HepG2 (cell line): ENCODE measurements around the gene PALM. TPM values are rescaled to one million over a fixed set of nuclear protein-coding genes. Genes with fewer than 3 reads are reported as not detected.

ENCODE experiments used
- AGO2 ChIP-seq: fragments of 200-400 bp; formaldehyde crosslinking; optimal IDR thresholded peaks from 2 replicates; pipeline ENCODE3; 2017; ENCODE audit warnings: mild to moderate bottlenecking, low read depth, low read length, moderate library complexity
- BORCS8-MEF2B ChIP-seq: sonication (generic); formaldehyde crosslinking; IDR thresholded peaks from 2 replicates; pipeline ENCODE4 v1.8.0; 2022; ENCODE audit warnings: mild to moderate bottlenecking, missing genetic modification reagents
- DRAP1 ChIP-seq: IDR thresholded peaks from 2 replicates; pipeline ENCODE4 v1.6.1; 2016; ENCODE audit warnings: missing genetic modification reagents, missing compliant biosample characterization
- FIP1L1 ChIP-seq: fragments of 200-400 bp; formaldehyde crosslinking; IDR thresholded peaks from 2 replicates; pipeline ENCODE4 v1.6.1; 2018; ENCODE audit warnings: low read depth, mild to moderate bottlenecking, low read length, moderate library complexity, borderline replicate concordance; ENCODE audit not compliant: insufficient read depth
- FOXJ3 ChIP-seq: sonication (generic); formaldehyde crosslinking; IDR thresholded peaks from 2 replicates; pipeline ENCODE4 v1.4.0; 2020; ENCODE audit warnings: missing genetic modification reagents, mild to moderate bottlenecking, borderline replicate concordance
- HCFC1 ChIP-seq: fragments of 150-350 bp; IDR thresholded peaks from 2 replicates; pipeline ENCODE4 v1.6.1; 2014; ENCODE audit warnings: low read depth, low read length
- HNF4G ChIP-seq, 2 experiments: sonication (generic) in 1 of 2; formaldehyde crosslinking in 1 of 2; IDR thresholded peaks; 2 replicates each; pipeline versions ENCODE4 v1.4.0 to v1.6.1; 2011 to 2020; ENCODE audit warnings: borderline replicate concordance in 2 of 2, low read depth in 2 of 2, mild to moderate bottlenecking in 2 of 2, low read length in 1 of 2, missing genetic modification reagents in 1 of 2, moderate library complexity in 1 of 2
- MAZ ChIP-seq, 2 experiments: sonication (generic) in 1 of 2; formaldehyde crosslinking in 1 of 2; IDR thresholded peaks; 2 replicates each; pipeline versions ENCODE4 v1.5.0 to v1.6.1; 2012 to 2020; ENCODE audit warnings: low read depth in 2 of 2, mild to moderate bottlenecking in 2 of 2, borderline replicate concordance in 1 of 2, improper control_type of control experiment in 1 of 2, low read length in 1 of 2, missing genetic modification reagents in 1 of 2, moderate library complexity in 1 of 2
- NR2F1 ChIP-seq, 2 experiments: fragments of 450-650 bp in 1 of 2; formaldehyde crosslinking in 1 of 2; IDR thresholded peaks; 2 replicates each; pipeline versions ENCODE4 v1.5.0 to v1.6.1; 2016 to 2020; ENCODE audit warnings: mild to moderate bottlenecking in 1 of 2, missing compliant biosample characterization in 1 of 2, missing genetic modification reagents in 1 of 2, moderate library complexity in 1 of 2
- RARA ChIP-seq: IDR thresholded peaks from 2 replicates; pipeline ENCODE4 v1.6.1; 2016; ENCODE audit warnings: missing genetic modification reagents, missing compliant biosample characterization
- SIN3B ChIP-seq: fragments of 150-350 bp; IDR thresholded peaks from 2 replicates; pipeline ENCODE4 v1.6.1; 2014; ENCODE audit warnings: low read length
- SOX6 ChIP-seq, 2 experiments: fragments of 450-650 bp in 1 of 2; sonication (generic) in 1 of 2; formaldehyde crosslinking in 1 of 2; IDR thresholded peaks; 2 replicates each; pipeline versions ENCODE4 v1.4.0 to v1.6.1; 2017 to 2020; ENCODE audit warnings: antibody characterized with exemption in 1 of 2, mild to moderate bottlenecking in 1 of 2, missing genetic modification reagents in 1 of 2
- SPEN ChIP-seq: sonication (generic); formaldehyde crosslinking; IDR thresholded peaks from 2 replicates; pipeline ENCODE4 v1.5.1; 2020; ENCODE audit warnings: low read depth, mild to moderate bottlenecking, missing genetic modification reagents
- TGIF2 ChIP-seq: IDR thresholded peaks from 2 replicates; pipeline ENCODE4 v1.6.1; 2016; ENCODE audit warnings: control low read depth, missing compliant biosample characterization
- ZFP82 ChIP-seq: sonication (generic); formaldehyde crosslinking; IDR thresholded peaks from 2 replicates; pipeline ENCODE4 v1.5.1; 2020; ENCODE audit warnings: mild to moderate bottlenecking, missing genetic modification reagents, borderline replicate concordance
- ZNF337 ChIP-seq: sonication (generic); formaldehyde crosslinking; IDR thresholded peaks from 2 replicates; pipeline ENCODE4 v1.5.1; 2020; ENCODE audit warnings: missing genetic modification reagents, low read depth, mild to moderate bottlenecking, borderline replicate concordance
- ZNF639 ChIP-seq: conservative IDR thresholded peaks from 2 replicates; pipeline ENCODE4 v1.6.1; 2018; ENCODE audit warnings: missing genetic modification reagents
- ZNF724P ChIP-seq: sonication (generic); formaldehyde crosslinking; IDR thresholded peaks from 2 replicates; pipeline ENCODE4 v1.8.0; 2022; ENCODE audit warnings: missing genetic modification reagents, borderline replicate concordance
- ZNF768 ChIP-seq: sonication (generic); formaldehyde crosslinking; IDR thresholded peaks from 2 replicates; pipeline ENCODE4 v1.4.0; 2020; ENCODE audit warnings: missing genetic modification reagents
- ZNF883 ChIP-seq: sonication (generic); formaldehyde crosslinking; IDR thresholded peaks from 2 replicates; pipeline ENCODE4 v1.5.1; 2020; ENCODE audit warnings: mild to moderate bottlenecking, missing genetic modification reagents; ENCODE audit errors: not compliant biosample characterization
- polyA plus RNA-seq, 8 experiments: library from polyadenylated mRNA; depleted of rRNA in 3 of 8; stranded (reverse) in 7 of 8; unstranded in 1 of 8; fragments of >200 nt; fragmentation: Illumina TruSeq in 4 of 8; extraction: Trizol in 4 of 8; gene quantifications; 2 replicates each; pipeline versions ENCODE4 v1.2.1 to v1.2.3, GENCODE V29; 2011 to 2016; ENCODE audit warnings: low read depth in 4 of 8, missing spikeins in 1 of 8, mixed read lengths in 1 of 8; ENCODE audit not compliant: insufficient read depth in 1 of 8
- total RNA-seq, 5 experiments: library from RNA; depleted of rRNA; stranded (reverse); fragments of >200 nt; fragmentation: Illumina TruSeq; extraction: Trizol; gene quantifications; 2 replicates each; pipeline ENCODE4 v1.2.3, GENCODE V29; 2016; ENCODE audit warnings: low read depth in 1 of 5
- TF ChIP-seq, protein P1 (sequence below): sonication (generic); formaldehyde crosslinking; IDR thresholded peaks from 2 replicates; pipeline ENCODE4 v1.4.0; 2020; ENCODE audit warnings: missing genetic modification reagents
- TF ChIP-seq, protein P2 (sequence below): sonication (generic); formaldehyde crosslinking; IDR thresholded peaks from 2 replicates; pipeline ENCODE4 v1.8.1; 2023; ENCODE audit warnings: missing genetic modification reagents, mild to moderate bottlenecking, borderline replicate concordance

PALM gene
- total and polyA plus RNA-seq, 2 of the 13 experiments (the other 11 are each of a cell fraction or from before 2014, with no cell fraction given) = 4.0 to 9.7 TPM

DNA sequence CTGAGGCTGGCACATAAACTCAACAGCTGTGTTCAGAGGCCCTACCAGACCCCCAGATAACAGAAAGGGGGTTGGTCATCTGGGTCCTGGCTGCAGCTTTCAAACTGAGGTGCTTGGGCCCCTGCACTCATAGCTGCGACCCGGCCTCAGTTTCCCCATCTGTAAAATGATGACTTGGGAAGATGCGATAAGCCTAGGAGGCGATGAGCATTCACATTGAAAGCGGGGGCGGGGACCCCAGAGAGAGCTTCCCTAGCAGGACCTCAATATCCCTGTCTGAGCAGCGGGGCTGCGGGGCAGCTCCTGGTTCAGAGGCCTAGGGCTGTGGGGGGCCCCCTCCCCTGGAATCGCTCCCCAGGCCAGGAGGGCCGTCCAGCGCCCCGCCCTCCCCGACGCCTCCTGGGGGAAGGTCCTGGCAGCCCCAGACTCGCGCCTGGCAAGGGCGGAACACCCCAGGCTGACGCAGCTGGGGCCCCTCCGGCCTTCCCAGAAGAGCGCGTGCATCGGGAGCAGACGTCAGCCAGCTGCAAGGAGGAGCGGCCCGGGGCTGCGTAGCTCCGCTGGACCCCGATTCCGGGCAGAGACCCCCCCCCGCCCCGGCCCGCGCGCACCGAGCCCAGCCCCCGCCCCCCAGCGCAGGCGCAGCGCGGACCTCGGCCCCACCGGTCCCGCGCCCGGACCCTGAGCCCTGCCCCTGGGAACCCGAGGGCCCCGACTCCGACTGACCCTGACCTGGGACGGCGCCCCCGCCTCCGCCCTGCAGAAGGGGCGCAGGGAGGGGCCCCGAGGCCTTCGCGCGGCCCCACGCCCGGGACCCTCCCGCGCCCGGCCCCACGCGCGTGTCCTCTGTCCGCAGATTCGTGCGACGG, 29.1 kb upstream of the PALM start (continued):
- TF ChIP-seq DRAP1 = no peak
- TF ChIP-seq ZNF639 (CRISPR knock-in tag) = peak; percentile 57; the same call in 1 of the 2 replicates
- peak; percentile 42 for TF ChIP-seq AGO2
- peak; percentile 18; the same call in 1 of the 2 replicates for TF ChIP-seq BORCS8-MEF2B (CRISPR knock-in tag)
- TF ChIP-seq NR2F1 (CRISPR knock-in tag; IDR thresholded peaks at IDR 0.05) = peak in 1 of 2 experiments; percentile 47; a peak in 1 of 4 replicates
- TF ChIP-seq, protein P1, sequence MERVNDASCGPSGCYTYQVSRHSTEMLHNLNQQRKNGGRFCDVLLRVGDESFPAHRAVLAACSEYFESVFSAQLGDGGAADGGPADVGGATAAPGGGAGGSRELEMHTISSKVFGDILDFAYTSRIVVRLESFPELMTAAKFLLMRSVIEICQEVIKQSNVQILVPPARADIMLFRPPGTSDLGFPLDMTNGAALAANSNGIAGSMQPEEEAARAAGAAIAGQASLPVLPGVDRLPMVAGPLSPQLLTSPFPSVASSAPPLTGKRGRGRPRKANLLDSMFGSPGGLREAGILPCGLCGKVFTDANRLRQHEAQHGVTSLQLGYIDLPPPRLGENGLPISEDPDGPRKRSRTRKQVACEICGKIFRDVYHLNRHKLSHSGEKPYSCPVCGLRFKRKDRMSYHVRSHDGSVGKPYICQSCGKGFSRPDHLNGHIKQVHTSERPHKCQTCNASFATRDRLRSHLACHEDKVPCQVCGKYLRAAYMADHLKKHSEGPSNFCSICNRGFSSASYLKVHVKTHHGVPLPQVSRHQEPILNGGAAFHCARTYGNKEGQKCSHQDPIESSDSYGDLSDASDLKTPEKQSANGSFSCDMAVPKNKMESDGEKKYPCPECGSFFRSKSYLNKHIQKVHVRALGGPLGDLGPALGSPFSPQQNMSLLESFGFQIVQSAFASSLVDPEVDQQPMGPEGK (CRISPR knock-in tag) = peak; percentile 78
- TF ChIP-seq MAZ (IDR thresholded peaks at IDR 0.05; ENCODE audit: borderline replicate concordance, low read depth, low read length) = no peak
- TF ChIP-seq MAZ (CRISPR knock-in tag; IDR thresholded peaks at IDR 0.05; ENCODE audit: low read depth) = 0 out of 2 replicates have a peak, but pooled peaks have one; percentile 18
- no peak for TF ChIP-seq ZNF337 (CRISPR knock-in tag)
- TF ChIP-seq TGIF2 (CRISPR knock-in tag) = peak; percentile 2; the same call in 1 of the 2 replicates
- TF ChIP-seq HNF4G (IDR thresholded peaks at IDR 0.05; ENCODE audit: borderline replicate concordance, low read depth, low read length) = no peak
- peak; percentile 65; the same call in 1 of the 2 replicates for TF ChIP-seq HNF4G (CRISPR knock-in tag; IDR thresholded peaks at IDR 0.05; ENCODE audit: borderline replicate concordance, low read depth)
- TF ChIP-seq ZNF724P (CRISPR knock-in tag) = 0 out of 2 replicates have a peak, but pooled peaks have one; percentile 69
- peak; percentile 42 for TF ChIP-seq ZNF768
- TF ChIP-seq, protein P2, sequence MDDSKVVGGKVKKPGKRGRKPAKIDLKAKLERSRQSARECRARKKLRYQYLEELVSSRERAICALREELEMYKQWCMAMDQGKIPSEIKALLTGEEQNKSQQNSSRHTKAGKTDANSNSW (CRISPR knock-in tag) = no peak
- 0 out of 2 replicates have a peak, but pooled peaks have one; percentile 5 for TF ChIP-seq RARA (CRISPR knock-in tag)
- TF ChIP-seq SOX6 (IDR thresholded peaks at IDR 0.05) = no peak
- 0 out of 2 replicates have a peak, but pooled peaks have one; percentile 12 for TF ChIP-seq SOX6 (CRISPR knock-in tag; IDR thresholded peaks at IDR 0.05)
- TF ChIP-seq FOXJ3 (CRISPR knock-in tag) = no peak
- TF ChIP-seq FIP1L1 = no peak
- no peak for TF ChIP-seq SIN3B
- TF ChIP-seq ZFP82 (CRISPR knock-in tag) = no peak
- TF ChIP-seq SPEN = no peak; the same call in 1 of the 2 replicates
- TF ChIP-seq ZNF883 = no peak
- TF ChIP-seq HCFC1 = no peak
